K562 (cell line): ENCODE data around the gene MAP1LC3A. TPM values are rescaled to one million over a fixed set of nuclear protein-coding genes. Genes with fewer than 3 reads are reported as not detected.
A peak's percentile ranks its signal among the peaks of the same experiment; 100 is the strongest.

Source experiments
- CBFA2T3 ChIP-seq: fragments of 450-650 bp; IDR thresholded peaks from 2 replicates; pipeline ENCODE4 v1.6.1; 2017
- CEBPB ChIP-seq: fragments of 450-650 bp; IDR thresholded peaks from 2 replicates; pipeline ENCODE4 v1.6.1; 2016; ENCODE audit warnings: missing genetic modification characterization, missing compliant biosample characterization
- CREB1 ChIP-seq, 2 experiments: sonication (generic) in 1 of 2; formaldehyde crosslinking in 1 of 2; IDR thresholded peaks; 2 replicates each; pipeline versions ENCODE4 v1.6.1 to v1.8.0; 2012 to 2022; ENCODE audit warnings: inconsistent platforms in 1 of 2, mild to moderate bottlenecking in 1 of 2, missing genetic modification reagents in 1 of 2, moderate library complexity in 1 of 2
- CSDE1 ChIP-seq, 2 experiments: fragments of 450-650 bp; IDR thresholded peaks; 2 replicates each; pipeline ENCODE4 v1.6.1; 2016; ENCODE audit warnings: mild to moderate bottlenecking in 1 of 2
- CTBP1 ChIP-seq: fragments of 450-650 bp; IDR thresholded peaks from 2 replicates; pipeline ENCODE4 v1.6.1; 2016; ENCODE audit warnings: borderline replicate concordance
- ERF ChIP-seq: fragments of 450-650 bp; formaldehyde crosslinking; IDR thresholded peaks from 2 replicates; pipeline ENCODE4 v1.4.0; 2020; ENCODE audit warnings: mild to moderate bottlenecking, mixed read lengths
- EWSR1 ChIP-seq: fragments of 450-650 bp; IDR thresholded peaks from 2 replicates; pipeline ENCODE4 v1.6.1; 2018; ENCODE audit warnings: borderline replicate concordance, mild to moderate bottlenecking, low read depth, moderate library complexity; ENCODE audit not compliant: partially characterized antibody
- FOSL1 ChIP-seq: fragments of 200-800 bp; sonication (Bioruptor generic); conservative IDR thresholded peaks from 2 replicates; pipeline ENCODE4 v1.6.1; 2016; ENCODE audit warnings: missing genetic modification characterization, missing compliant biosample characterization
- GATA2 ChIP-seq: sonication (generic); formaldehyde crosslinking; IDR thresholded peaks from 2 replicates; pipeline ENCODE4 v1.4.0; 2020; ENCODE audit warnings: mild to moderate bottlenecking, missing genetic modification reagents
- IRF2 ChIP-seq: sonication (generic); formaldehyde crosslinking; IDR thresholded peaks from 2 replicates; pipeline ENCODE4 v1.8.1; 2022; ENCODE audit warnings: mild to moderate bottlenecking, missing genetic modification reagents
- KAT2B ChIP-seq: IDR thresholded peaks from one replicate; pipeline ENCODE4 v1.6.1; 2012; ENCODE audit warnings: low read depth, mild to moderate bottlenecking, control low read depth, inconsistent platforms, low read length, moderate library complexity
- KAT8 ChIP-seq: fragments of 450-650 bp; IDR thresholded peaks from 2 replicates; pipeline ENCODE4 v1.6.1; 2016; ENCODE audit warnings: low read depth, mild to moderate bottlenecking
- NFRKB ChIP-seq: fragments of 450-650 bp; IDR thresholded peaks from 2 replicates; pipeline ENCODE4 v1.6.1; 2016; ENCODE audit warnings: low read depth
- NR1H2 ChIP-seq: sonication (generic); formaldehyde crosslinking; IDR thresholded peaks from 2 replicates; pipeline ENCODE4 v1.4.0; 2020; ENCODE audit warnings: mild to moderate bottlenecking, missing genetic modification reagents
- NR2C1 ChIP-seq, 2 experiments: fragments of 450-650 bp; IDR thresholded peaks; 2 replicates each; pipeline ENCODE4 v1.6.1; 2017; ENCODE audit warnings: mild to moderate bottlenecking in 2 of 2, antibody characterized with exemption in 1 of 2, inconsistent platforms in 1 of 2, missing compliant biosample characterization in 1 of 2, missing genetic modification characterization in 1 of 2
- NUFIP1 ChIP-seq: fragments of 450-650 bp; IDR thresholded peaks from 2 replicates; pipeline ENCODE4 v1.6.1; 2018; ENCODE audit not compliant: partially characterized antibody
- RAD21 ChIP-seq, 2 experiments: fragments of 250-450 bp in 1 of 2; fragments of 450-650 bp in 1 of 2; sonication (Bioruptor Pico) in 1 of 2; formaldehyde crosslinking in 1 of 2; IDR thresholded peaks in 1 of 2; conservative IDR thresholded peaks in 1 of 2; 2 replicates each; pipeline versions ENCODE4 v1.4.0 to v1.8.0; 2020 to 2022; ENCODE audit warnings: mild to moderate bottlenecking in 2 of 2, moderate library complexity in 1 of 2
- RB1 ChIP-seq: fragments of 450-650 bp; IDR thresholded peaks from 2 replicates; pipeline ENCODE4 v1.6.1; 2017; ENCODE audit warnings: low read depth, mild to moderate bottlenecking
- SMAD2 ChIP-seq: fragments of 150-350 bp; IDR thresholded peaks from 2 replicates; pipeline ENCODE4 v1.6.1; 2014; ENCODE audit warnings: low read depth, mild to moderate bottlenecking, low read length
- SOX6 ChIP-seq: fragments of 450-650 bp; IDR thresholded peaks from 2 replicates; pipeline ENCODE4 v1.6.1; 2014; ENCODE audit warnings: mild to moderate bottlenecking
- SREBF1 ChIP-seq: fragments of 150-350 bp; IDR thresholded peaks from 2 replicates; pipeline ENCODE4 v1.6.1; 2014; ENCODE audit warnings: antibody characterized with exemption, low read depth, low read length, borderline replicate concordance
- XRCC5 ChIP-seq: fragments of 200-400 bp; formaldehyde crosslinking; IDR thresholded peaks from 2 replicates; pipeline ENCODE4 v1.6.1; 2017; ENCODE audit warnings: low read depth, mild to moderate bottlenecking, low read length
- ZBTB2 ChIP-seq: fragments of 450-650 bp; IDR thresholded peaks from 2 replicates; pipeline ENCODE4 v1.6.1; 2016; ENCODE audit warnings: antibody characterized with exemption
- ZNF696 ChIP-seq: fragments of 250-450 bp; sonication (Bioruptor Pico); conservative IDR thresholded peaks from 2 replicates; pipeline ENCODE4 v1.4.0; 2020; ENCODE audit warnings: mild to moderate bottlenecking, moderate library complexity
- ZNF75A ChIP-seq: fragments of 450-650 bp; formaldehyde crosslinking; IDR thresholded peaks from 2 replicates; pipeline ENCODE4 v1.4.0; 2020; ENCODE audit warnings: mild to moderate bottlenecking
- polyA plus RNA-seq, 8 experiments: library from polyadenylated mRNA; depleted of rRNA in 4 of 8; stranded (reverse) in 5 of 8; unstranded in 3 of 8; fragments of >200 nt; fragmentation: Nextera tagmentation in 2 of 8; fragmentation: Illumina TruSeq in 1 of 8; extraction: Ambion mirVana in 2 of 8; extraction: Trizol in 1 of 8; gene quantifications; 2 replicates each; pipeline versions ENCODE4 v1.2.1 to v1.2.3, GENCODE V29; 2011 to 2014; ENCODE audit warnings: inconsistent platforms in 1 of 8, missing spikeins in 1 of 8
- total RNA-seq, 7 experiments: library from RNA; depleted of rRNA in 6 of 7; stranded (reverse); fragments of >200 nt in 6 of 7; fragmentation: Illumina TruSeq in 2 of 7; extraction: Trizol in 2 of 7; gene quantifications; 2 replicates each; pipeline versions ENCODE4 v1.2.1 to v1.2.3, GENCODE V29; 2011 to 2021; ENCODE audit warnings: low replicate concordance in 1 of 7
- TF ChIP-seq, protein P1 (sequence below), 3 experiments: IDR thresholded peaks in 2 of 3; conservative IDR thresholded peaks in 1 of 3; 2 replicates each; pipeline ENCODE4 v1.5.1; 2011 to 2012; ENCODE audit warnings: low read length in 3 of 3, mild to moderate bottlenecking in 3 of 3, control low read depth in 2 of 3, improper control_type of control experiment in 1 of 3, inconsistent platforms in 1 of 3, low read depth in 1 of 3, mixed read lengths in 1 of 3, moderate library complexity in 1 of 3; ENCODE audit not compliant: insufficient read depth in 2 of 3
- TF ChIP-seq, protein P2 (sequence below): fragments of 450-650 bp; IDR thresholded peaks from 2 replicates; pipeline ENCODE4 v1.6.1; 2017; ENCODE audit warnings: mild to moderate bottlenecking, moderate library complexity

Gene MAP1LC3A
- total and polyA plus RNA-seq, 9 of the 15 experiments (the other 6 are each of a cell fraction or from before 2014, with no cell fraction given): 0.27 to 0.38 TPM; not detected in 7

GRCh38 chr20:34538671-34539123, 19.8 kb upstream of the MAP1LC3A start (continued):
- peak; percentile 55 to 85 for TF ChIP-seq RAD21 (CRISPR knock-in tag; conservative IDR thresholded peaks at IDR 0.05 in 1 of 2, IDR thresholded peaks at IDR 0.05 in 1 of 2)
- no peak for TF ChIP-seq ZNF75A
- no peak for TF ChIP-seq IRF2 (CRISPR knock-in tag)
- TF ChIP-seq CREB1 (IDR thresholded peaks at IDR 0.05): no peak
- no peak for TF ChIP-seq CREB1 (CRISPR knock-in tag; IDR thresholded peaks at IDR 0.05)
- TF ChIP-seq ERF (CRISPR knock-in tag): no peak
- TF ChIP-seq SOX6: no peak
- no peak for TF ChIP-seq FOSL1
- TF ChIP-seq CBFA2T3: no peak
- TF ChIP-seq SMAD2: no peak
- TF ChIP-seq EWSR1: no peak
- TF ChIP-seq CEBPB (tag): 0 out of 2 replicates have a peak, but pooled peaks have one; percentile 33
- TF ChIP-seq KAT8: no peak
- no peak for TF ChIP-seq KAT2B
- TF ChIP-seq ZBTB2: no peak
- TF ChIP-seq ZNF696 (CRISPR knock-in tag): no peak
- TF ChIP-seq, protein P1, sequence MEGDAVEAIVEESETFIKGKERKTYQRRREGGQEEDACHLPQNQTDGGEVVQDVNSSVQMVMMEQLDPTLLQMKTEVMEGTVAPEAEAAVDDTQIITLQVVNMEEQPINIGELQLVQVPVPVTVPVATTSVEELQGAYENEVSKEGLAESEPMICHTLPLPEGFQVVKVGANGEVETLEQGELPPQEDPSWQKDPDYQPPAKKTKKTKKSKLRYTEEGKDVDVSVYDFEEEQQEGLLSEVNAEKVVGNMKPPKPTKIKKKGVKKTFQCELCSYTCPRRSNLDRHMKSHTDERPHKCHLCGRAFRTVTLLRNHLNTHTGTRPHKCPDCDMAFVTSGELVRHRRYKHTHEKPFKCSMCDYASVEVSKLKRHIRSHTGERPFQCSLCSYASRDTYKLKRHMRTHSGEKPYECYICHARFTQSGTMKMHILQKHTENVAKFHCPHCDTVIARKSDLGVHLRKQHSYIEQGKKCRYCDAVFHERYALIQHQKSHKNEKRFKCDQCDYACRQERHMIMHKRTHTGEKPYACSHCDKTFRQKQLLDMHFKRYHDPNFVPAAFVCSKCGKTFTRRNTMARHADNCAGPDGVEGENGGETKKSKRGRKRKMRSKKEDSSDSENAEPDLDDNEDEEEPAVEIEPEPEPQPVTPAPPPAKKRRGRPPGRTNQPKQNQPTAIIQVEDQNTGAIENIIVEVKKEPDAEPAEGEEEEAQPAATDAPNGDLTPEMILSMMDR (IDR thresholded peaks at IDR 0.05 in 2 of 3, conservative IDR thresholded peaks at IDR 0.05 in 1 of 3; ENCODE audit: insufficient read depth in 2 of 3, low read depth in 1 of 3, low read length in 3 of 3): peak; percentile 82 to 91 (median 85)
- no peak for TF ChIP-seq SREBF1
- peak; percentile 24; the same call in 1 of the 2 replicates for TF ChIP-seq RB1
- TF ChIP-seq, protein P2, sequence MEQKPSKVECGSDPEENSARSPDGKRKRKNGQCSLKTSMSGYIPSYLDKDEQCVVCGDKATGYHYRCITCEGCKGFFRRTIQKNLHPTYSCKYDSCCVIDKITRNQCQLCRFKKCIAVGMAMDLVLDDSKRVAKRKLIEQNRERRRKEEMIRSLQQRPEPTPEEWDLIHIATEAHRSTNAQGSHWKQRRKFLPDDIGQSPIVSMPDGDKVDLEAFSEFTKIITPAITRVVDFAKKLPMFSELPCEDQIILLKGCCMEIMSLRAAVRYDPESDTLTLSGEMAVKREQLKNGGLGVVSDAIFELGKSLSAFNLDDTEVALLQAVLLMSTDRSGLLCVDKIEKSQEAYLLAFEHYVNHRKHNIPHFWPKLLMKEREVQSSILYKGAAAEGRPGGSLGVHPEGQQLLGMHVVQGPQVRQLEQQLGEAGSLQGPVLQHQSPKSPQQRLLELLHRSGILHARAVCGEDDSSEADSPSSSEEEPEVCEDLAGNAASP: peak; percentile 74
- no peak for TF ChIP-seq CTBP1
- no peak for TF ChIP-seq NUFIP1
- TF ChIP-seq NFRKB: no peak
- TF ChIP-seq NR1H2: peak; percentile 98
- 0 out of 2 replicates have a peak, but pooled peaks have one; percentile 26 for TF ChIP-seq NR2C1 (IDR thresholded peaks at IDR 0.05)
- TF ChIP-seq NR2C1 (tag; IDR thresholded peaks at IDR 0.05): no peak
- 0 out of 2 replicates have a peak, but pooled peaks have one; percentile 29 for TF ChIP-seq XRCC5
- TF ChIP-seq GATA2 (CRISPR knock-in tag): 0 out of 2 replicates have a peak, but pooled peaks have one; percentile 25
- no peak for TF ChIP-seq CSDE1 (IDR thresholded peaks at IDR 0.05)
